ENCODE measurements around the gene RTN1.

GRCh38 chr14:59728304-59728703 lies 142.3 kb downstream of the RTN1 start:
- no peak for TF ChIP-seq CTCF (IDR thresholded peaks at IDR 0.05)
- no peak for TF ChIP-seq POLR2A (IDR thresholded peaks at IDR 0.05)
